ENCODE data around the gene AHRR.
A peak's percentile ranks its signal among the peaks of the same experiment; 100 is the strongest.
"Not testable (repeated sequence)": the region's sequence is repeated elsewhere in the genome, so short reads cannot be mapped to it uniquely, and the experiment has no call there.

AHRR gene

GRCh38 chr5:321230-321725 is at the start of gene AHRR:
Gene AHRR, plus strand, starts transcription at chr5:321714. Its CDS starts 22,189 bp downstream, at chr5:343903.
- DNase-seq = peak in 1 of 2 donors; percentile 26

GRCh38 chr5:271828-272167 is 49.7 kb upstream of the AHRR start:
- DNase-seq = not testable (repeated sequence)

GRCh38 chr5:273091-273490 is 48.4 kb upstream of the AHRR start:
- not testable (repeated sequence) for DNase-seq

DNA sequence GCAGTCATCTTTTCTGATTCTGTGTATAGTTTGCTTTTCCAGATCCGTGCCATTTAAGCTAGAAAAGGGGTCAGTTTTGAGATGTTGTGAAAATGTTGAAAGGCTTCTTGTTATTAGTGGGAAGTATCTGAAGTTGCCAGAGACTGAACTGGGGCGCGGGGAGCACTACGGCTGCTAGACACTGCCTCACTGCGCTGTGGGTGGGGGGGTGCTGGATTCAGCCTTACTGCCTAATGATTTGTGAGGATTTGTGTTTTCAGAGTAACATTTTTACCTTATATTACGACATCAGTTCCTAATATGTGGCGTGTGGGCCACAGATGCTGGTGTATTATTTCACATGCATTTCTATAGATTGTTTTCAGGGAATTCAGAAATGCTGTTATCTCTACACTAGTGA is 48.0 kb upstream of the AHRR start:
- DNase-seq = not testable (repeated sequence)

DNA sequence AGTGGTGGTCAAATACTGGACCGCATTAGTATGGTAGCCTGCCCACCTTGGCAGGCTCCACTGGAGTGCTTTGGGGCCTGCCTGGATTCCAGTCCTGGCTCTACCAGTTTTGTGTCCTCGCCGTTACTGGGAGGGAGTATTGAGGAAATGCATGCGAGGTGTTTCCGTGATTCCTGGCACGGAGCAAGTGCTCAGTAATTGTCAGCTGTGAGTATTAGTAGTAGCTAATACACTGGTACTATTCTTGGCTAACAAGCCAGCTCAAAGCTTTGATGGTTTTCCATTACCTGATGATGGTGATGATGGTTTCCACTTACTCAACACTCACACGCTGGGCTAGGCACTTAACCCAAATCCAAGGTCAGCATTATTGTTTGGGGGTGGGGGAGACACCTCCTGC is 47.2 kb upstream of the AHRR start:
- DNase-seq = not testable (repeated sequence)

DNA sequence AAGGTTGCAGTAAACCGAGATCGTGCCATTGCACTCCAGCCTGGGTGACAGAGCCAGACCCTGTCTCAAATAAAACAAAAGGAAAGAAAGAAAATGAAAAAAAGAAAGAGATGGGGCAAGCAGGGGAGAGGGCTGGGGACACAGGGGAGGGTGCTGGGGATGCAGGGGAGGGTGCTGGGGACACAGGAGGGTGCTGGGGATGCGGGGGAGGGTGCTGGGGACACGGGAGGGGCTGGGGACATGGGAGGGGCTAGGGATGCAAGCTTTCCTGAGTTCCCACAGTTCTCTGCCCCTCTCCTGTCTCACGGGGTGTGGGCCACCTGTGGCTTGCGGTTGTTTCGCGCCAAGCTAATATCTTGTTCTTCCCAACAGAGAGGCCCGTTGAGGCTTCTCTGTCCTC is 42.9 kb upstream of the AHRR start:
- no peak for DNase-seq

- DNase-seq = not testable (repeated sequence)
These were observed 42.4 kb upstream of the AHRR start for GRCh38 chr5:279051-279665.

GRCh38 chr5:285991-286557 is 35.4 kb upstream of the AHRR start:
- no peak for DNase-seq

GRCh38 chr5:290200-290599 is 31.3 kb upstream of the AHRR start:
- DNase-seq = not testable (repeated sequence)

- DNase-seq = not testable (repeated sequence)
These were observed 30.2 kb upstream of the AHRR start for GRCh38 chr5:291345-291744.

GRCh38 chr5:294788-295187 is 26.7 kb upstream of the AHRR start:
- DNase-seq = not testable (repeated sequence)

DNA sequence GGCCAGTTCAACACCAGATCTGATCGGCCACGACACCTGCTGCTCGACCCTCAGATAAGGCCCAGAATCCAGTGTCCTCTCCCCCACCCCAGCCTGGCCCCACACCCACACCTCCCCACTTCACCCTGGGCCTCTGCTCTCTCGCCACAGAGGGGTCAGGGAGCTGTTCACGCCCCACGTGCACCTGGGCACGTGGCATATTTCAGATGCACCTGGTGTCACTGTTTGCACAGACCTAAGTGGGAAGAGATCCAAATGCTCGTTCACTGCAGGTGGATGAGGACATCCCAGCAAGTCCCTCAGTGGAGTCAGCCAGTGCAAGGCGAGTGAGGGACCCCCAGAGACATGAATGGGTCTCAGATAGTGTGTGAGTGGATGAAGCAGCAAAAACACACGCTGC is 25.3 kb upstream of the AHRR start:
- not testable (repeated sequence) for DNase-seq

GRCh38 chr5:296954-297353 is 24.6 kb upstream of the AHRR start:
- DNase-seq = peak in 1 of 2 donors; percentile 19

DNA sequence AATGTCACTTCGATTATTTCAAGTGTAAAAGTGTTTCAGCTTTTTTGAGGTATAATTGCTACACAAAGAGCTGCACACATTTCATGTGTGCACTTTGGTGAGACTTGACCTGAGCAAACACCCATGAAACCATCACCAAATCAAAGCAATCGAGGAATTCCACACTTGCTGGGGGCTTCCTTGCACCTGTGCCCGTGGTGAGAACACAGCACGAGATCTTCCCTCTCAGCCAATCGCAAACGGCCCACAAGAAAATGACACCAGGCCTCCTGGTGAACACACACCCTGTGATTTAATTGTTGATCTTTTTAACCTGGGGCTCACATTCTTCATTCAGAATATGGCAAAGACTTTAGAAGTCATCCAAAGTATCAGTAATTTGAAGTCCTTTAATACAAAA is 24.1 kb upstream of the AHRR start:
- not testable (repeated sequence) for DNase-seq

GRCh38 chr5:297991-298736 is 23.4 kb upstream of the AHRR start:
- DNase-seq = not testable (repeated sequence)

- DNase-seq = no peak
These were observed 22.8 kb upstream of the AHRR start for GRCh38 chr5:298737-299125.

GRCh38 chr5:299921-300320 is 21.6 kb upstream of the AHRR start:
- not testable (repeated sequence) for DNase-seq

DNA sequence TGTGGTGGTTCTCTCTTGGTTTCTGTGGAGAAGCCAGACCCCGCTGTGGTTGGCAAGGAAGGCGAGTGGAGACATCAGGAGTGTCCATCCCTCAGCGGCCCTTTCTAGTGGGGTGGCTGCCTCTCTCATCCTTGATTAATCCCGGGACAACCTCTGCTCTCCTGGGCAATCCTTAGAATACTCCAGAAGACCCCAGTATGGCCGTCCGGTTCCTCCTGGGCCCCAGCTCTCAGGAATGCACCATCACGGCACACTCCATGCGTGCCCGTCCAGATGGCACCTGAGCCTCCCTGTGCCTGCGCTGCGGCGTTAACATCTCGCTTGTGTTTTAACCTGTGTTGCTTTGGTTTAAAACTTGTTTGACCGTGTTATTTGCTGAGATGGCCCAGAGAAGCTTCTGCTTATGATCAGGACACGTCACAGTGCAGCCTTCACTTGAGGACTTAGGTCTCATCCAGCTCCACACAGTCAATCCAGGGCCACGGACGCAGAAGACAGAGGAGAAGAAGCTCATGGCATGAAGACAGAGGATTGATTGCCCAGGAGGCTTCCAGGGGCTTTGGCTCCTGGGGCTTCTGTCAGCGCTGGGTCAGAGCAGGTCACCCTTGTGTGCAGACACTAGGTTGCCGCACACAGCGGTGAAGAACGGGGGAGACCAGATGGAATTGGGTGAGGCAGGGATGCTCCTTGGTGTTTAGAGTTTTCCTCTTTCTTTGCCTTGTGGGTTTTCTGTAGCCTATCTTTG is 20.7 kb upstream of the AHRR start:
- DNase-seq = not testable (repeated sequence)

GRCh38 chr5:302416-302815 is 19.1 kb upstream of the AHRR start:
- not testable (repeated sequence) for DNase-seq

- no peak for DNase-seq
These were observed 18.5 kb upstream of the AHRR start for GRCh38 chr5:302966-303365.

DNA sequence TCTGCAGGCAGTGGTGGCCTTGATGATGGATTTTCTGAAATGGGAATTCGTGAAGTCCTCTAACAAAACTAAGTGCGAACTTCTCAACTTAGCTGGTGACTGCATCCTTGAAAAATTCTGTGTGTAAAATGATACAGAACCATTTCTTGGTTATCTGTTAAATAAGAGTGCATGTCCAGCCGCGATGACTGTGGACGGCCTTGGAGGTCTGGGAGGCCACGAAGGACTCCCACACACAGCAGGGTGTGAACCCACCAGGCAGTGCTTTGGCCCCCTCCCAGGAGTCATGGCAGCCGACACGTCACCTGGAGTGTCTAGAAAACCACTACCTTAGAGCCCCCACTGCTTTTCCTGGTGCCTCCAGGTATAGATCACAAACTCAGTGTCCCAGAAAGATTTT is 17.8 kb upstream of the AHRR start:
- not testable (repeated sequence) for DNase-seq

GRCh38 chr5:305050-305449 is 16.5 kb upstream of the AHRR start:
- no peak for DNase-seq

GRCh38 chr5:305459-305858 is 16.1 kb upstream of the AHRR start:
- no peak for DNase-seq

Measured in CD4-positive, alpha-beta T cell treated with Interferon alpha-2 for 1 hour (primary cell).